ENCODE data around the gene MLLT10.

MLLT10 gene

DNA sequence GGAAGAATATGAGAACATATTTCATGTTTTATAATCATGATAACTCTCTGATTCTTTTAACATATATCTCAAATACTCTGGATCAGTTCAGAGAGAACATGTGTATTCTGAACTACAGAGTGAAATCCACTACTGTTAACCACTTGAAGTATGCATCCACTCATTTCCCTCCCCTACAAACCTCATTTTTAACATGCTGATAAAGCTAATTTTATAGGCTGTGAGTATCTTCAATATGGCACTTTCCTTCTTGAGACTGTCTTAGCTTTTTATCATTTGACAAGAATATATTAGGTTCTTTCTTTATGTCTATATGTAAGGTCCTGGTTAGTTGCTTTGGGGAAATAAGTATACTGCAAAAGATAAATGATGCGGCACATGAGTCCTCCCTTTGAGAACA lies 154.8 kb downstream of the MLLT10 start:
- Histone ChIP-seq H3K36me3 (ENCODE audit: control insufficient read depth in 1 of 2, insufficient read depth in 2 of 2, low read depth in 1 of 2, low read length in 2 of 2) (peaks cover 2 to 52% of the 10 kb centered on the region in 2 experiments), H2BK12ac (ENCODE audit: low read length in 2 of 2) (no peak overlapping the region), H3K4me2 (ENCODE audit: low read length, poor library complexity, severe bottlenecking) (no peak overlapping the region), H3K18ac (ENCODE audit: low read depth in 1 of 2, low read length in 2 of 2) (no peak overlapping the region), H3K27me3 (ENCODE audit: control insufficient read depth in 1 of 2, insufficient read depth in 1 of 2, low read length in 2 of 2) (no peaks in the 10 kb centered on the region), H3K4me1 (ENCODE audit: control insufficient read depth, insufficient read depth, low read depth, low read length) (no peaks in the 10 kb centered on the region), H2BK5ac (ENCODE audit: low read depth, low read length, poor library complexity, severe bottlenecking) (no peak overlapping the region), H2AK5ac (ENCODE audit: low read length, severe bottlenecking) (no peak overlapping the region), H4K91ac (ENCODE audit: low read length) (no peak overlapping the region), H3K4me3 (ENCODE audit: insufficient read depth in 1 of 2, low read depth in 1 of 2, low read length in 2 of 2) (no peak overlapping the region), H3K4ac (ENCODE audit: low read depth in 1 of 2, low read length in 2 of 2) (no peak overlapping the region), H3K27ac (ENCODE audit: low read length, poor library complexity, severe bottlenecking) (no peak overlapping the region), H2BK120ac (ENCODE audit: low read depth, low read length) (no peak overlapping the region), H2BK15ac (ENCODE audit: low read depth, poor library complexity, severe bottlenecking) (no peak overlapping the region), H3K9ac (ENCODE audit: low read length) (no peak overlapping the region), H3K79me1 (replicated peaks; ENCODE audit: low read length, poor library complexity, severe bottlenecking) (peaks cover 5% of the 10 kb centered on the region), H4K8ac (ENCODE audit: low read length) (no peak overlapping the region), H3K14ac (ENCODE audit: low read length in 2 of 2) (no peak overlapping the region), H3K9me3 (ENCODE audit: control insufficient read depth, low read length) (no peaks in the 10 kb centered on the region), H2AFZ (ENCODE audit: low read depth, low read length) (no peak overlapping the region), H3K23ac (ENCODE audit: low read length in 2 of 2) (no peak overlapping the region)
- WGBS = no CpG with 5 or more reads among the region's 1 CpG
- DNase-seq = no peak

DNA sequence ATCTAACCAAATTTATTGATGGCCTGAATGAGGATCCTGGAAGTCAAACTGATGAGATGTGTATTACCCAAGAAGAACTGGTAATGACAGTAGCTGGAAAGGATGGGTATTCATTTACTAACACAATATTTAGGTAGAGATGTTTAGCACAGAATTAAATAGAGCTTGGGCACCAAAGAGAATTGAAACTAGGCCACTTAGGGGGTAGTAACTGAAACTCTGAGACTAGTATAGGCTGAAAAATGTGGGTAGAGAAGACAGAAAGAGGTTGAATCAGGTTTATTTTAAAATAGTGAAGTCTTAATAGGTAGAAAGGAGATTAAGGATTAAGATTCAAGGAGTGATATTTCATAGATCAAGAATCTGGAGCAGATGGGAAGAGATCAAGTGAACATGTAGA lies 155.8 kb downstream of the MLLT10 start:
- Histone ChIP-seq H3K4me2 (ENCODE audit: low read length, poor library complexity, severe bottlenecking) (no peak overlapping the region), H4K91ac (ENCODE audit: low read length) (no peak overlapping the region), H2BK5ac (ENCODE audit: low read depth, low read length, poor library complexity, severe bottlenecking) (no peak overlapping the region), H3K36me3 (ENCODE audit: control insufficient read depth in 1 of 2, insufficient read depth in 2 of 2, low read depth in 1 of 2, low read length in 2 of 2) (peaks cover 2 to 51% of the 10 kb centered on the region in 2 experiments), H3K23ac (ENCODE audit: low read length in 2 of 2) (no peak overlapping the region), H2BK12ac (ENCODE audit: low read length in 2 of 2) (no peak overlapping the region), H3K27ac (ENCODE audit: low read length, poor library complexity, severe bottlenecking) (no peak overlapping the region), H4K8ac (ENCODE audit: low read length) (no peak overlapping the region), H3K4me3 (ENCODE audit: insufficient read depth in 1 of 2, low read depth in 1 of 2, low read length in 2 of 2) (no peak overlapping the region), H3K9me3 (ENCODE audit: control insufficient read depth, low read length) (no peaks in the 10 kb centered on the region), H2BK15ac (ENCODE audit: low read depth, poor library complexity, severe bottlenecking) (no peak overlapping the region), H2BK120ac (ENCODE audit: low read depth, low read length) (no peak overlapping the region), H3K79me1 (replicated peaks; ENCODE audit: low read length, poor library complexity, severe bottlenecking) (peaks cover 5% of the 10 kb centered on the region), H3K9ac (ENCODE audit: low read length) (no peak overlapping the region), H3K4me1 (ENCODE audit: control insufficient read depth, insufficient read depth, low read depth, low read length) (peaks cover 2% of the 10 kb centered on the region), H3K14ac (ENCODE audit: low read length in 2 of 2) (no peak overlapping the region), H3K18ac (ENCODE audit: low read depth in 1 of 2, low read length in 2 of 2) (no peak overlapping the region), H3K4ac (ENCODE audit: low read depth in 1 of 2, low read length in 2 of 2) (no peak overlapping the region), H2AFZ (ENCODE audit: low read depth, low read length) (no peak overlapping the region), H2AK5ac (ENCODE audit: low read length, severe bottlenecking) (no peak overlapping the region), H3K27me3 (ENCODE audit: control insufficient read depth in 1 of 2, insufficient read depth in 1 of 2, low read length in 2 of 2) (no peaks in the 10 kb centered on the region)
- no peak for DNase-seq

DNA sequence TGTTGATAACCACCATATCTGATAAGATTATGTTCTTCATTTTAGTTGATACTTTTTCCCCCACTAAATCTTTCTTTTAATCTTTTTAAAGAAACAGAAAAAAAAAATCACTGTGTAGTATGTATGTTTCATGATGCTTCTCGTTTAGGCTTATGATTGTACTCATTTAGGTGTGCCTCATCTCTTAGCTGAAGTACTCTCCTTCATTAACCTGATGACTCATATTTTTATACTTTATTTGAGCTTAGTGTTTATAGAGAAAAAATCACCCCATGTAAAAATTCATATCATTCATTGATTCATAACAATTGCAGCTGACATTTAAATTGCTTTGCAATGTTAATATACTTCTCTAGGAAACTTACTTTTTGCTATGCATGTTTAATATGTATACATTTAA lies 158.9 kb downstream of the MLLT10 start:
- no peak overlapping the region for H3K4me2 ChIP-seq (ENCODE audit: low read length, poor library complexity, severe bottlenecking)
- no peak overlapping the region for H4K8ac ChIP-seq (ENCODE audit: low read length)
- no peak overlapping the region for H3K9ac ChIP-seq (ENCODE audit: low read length)
- H3K9me3 ChIP-seq (ENCODE audit: control insufficient read depth, low read length) = peaks cover 2% of the 10 kb centered on the region
- H2BK120ac ChIP-seq (ENCODE audit: low read depth, low read length) = no peak overlapping the region
- H2BK5ac ChIP-seq (ENCODE audit: low read depth, low read length, poor library complexity, severe bottlenecking) = no peak overlapping the region
- no peaks in the 10 kb centered on the region for H3K27me3 ChIP-seq (ENCODE audit: control insufficient read depth in 1 of 2, insufficient read depth in 1 of 2, low read length in 2 of 2)
- no peak overlapping the region for H3K23ac ChIP-seq (ENCODE audit: low read length in 2 of 2)
- peaks cover 2% of the 10 kb centered on the region for H3K4me1 ChIP-seq (ENCODE audit: control insufficient read depth, insufficient read depth, low read depth, low read length)
- no peak overlapping the region for H3K4ac ChIP-seq (ENCODE audit: low read depth in 1 of 2, low read length in 2 of 2)
- WGBS = no CpG with 5 or more reads among the region's 1 CpG
- no peak overlapping the region for H3K4me3 ChIP-seq (ENCODE audit: insufficient read depth in 1 of 2, low read depth in 1 of 2, low read length in 2 of 2)
- H4K91ac ChIP-seq (ENCODE audit: low read length) = no peak overlapping the region
- no peak overlapping the region for H2BK12ac ChIP-seq (ENCODE audit: low read length in 2 of 2)
- H3K18ac ChIP-seq (ENCODE audit: low read depth in 1 of 2, low read length in 2 of 2) = no peak overlapping the region
- H3K36me3 ChIP-seq (ENCODE audit: control insufficient read depth in 1 of 2, insufficient read depth in 2 of 2, low read depth in 1 of 2, low read length in 2 of 2) = peaks cover 2 to 56% of the 10 kb centered on the region in 2 experiments
- no peak overlapping the region for H2BK15ac ChIP-seq (ENCODE audit: low read depth, poor library complexity, severe bottlenecking)
- no peak overlapping the region for H3K27ac ChIP-seq (ENCODE audit: low read length, poor library complexity, severe bottlenecking)
- no peak overlapping the region for H2AFZ ChIP-seq (ENCODE audit: low read depth, low read length)
- DNase-seq = no peak
- peaks cover 7% of the 10 kb centered on the region for H3K79me1 ChIP-seq (replicated peaks; ENCODE audit: low read length, poor library complexity, severe bottlenecking)
- H2AK5ac ChIP-seq (ENCODE audit: low read length, severe bottlenecking) = no peak overlapping the region
- no peak overlapping the region for H3K14ac ChIP-seq (ENCODE audit: low read length in 2 of 2)

DNA sequence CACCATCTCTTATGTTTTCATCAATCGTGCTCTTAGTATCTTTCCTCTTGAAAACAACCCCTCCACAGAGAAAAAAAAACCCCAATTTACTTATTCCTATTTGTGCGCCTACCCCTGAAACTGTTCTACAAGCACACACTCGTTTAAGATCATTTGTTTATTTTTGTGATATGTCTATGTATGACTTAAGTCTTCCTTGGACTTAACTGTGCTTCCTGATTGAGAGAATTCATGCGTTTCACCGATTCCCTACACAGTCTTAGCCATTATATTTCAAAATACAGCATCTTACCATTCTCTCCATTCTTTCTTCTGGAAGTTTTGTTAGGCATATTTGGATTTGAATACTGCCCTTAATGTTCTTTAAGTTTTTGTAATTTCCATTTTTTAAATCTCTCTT lies 159.4 kb downstream of the MLLT10 start:
- peaks cover 7% of the 10 kb centered on the region for H3K9me3 ChIP-seq (ENCODE audit: control insufficient read depth, low read length)
- no peak overlapping the region for H2BK120ac ChIP-seq (ENCODE audit: low read depth, low read length)
- H2BK15ac ChIP-seq (ENCODE audit: low read depth, poor library complexity, severe bottlenecking) = no peak overlapping the region
- no peak overlapping the region for H3K18ac ChIP-seq (ENCODE audit: low read depth in 1 of 2, low read length in 2 of 2)
- no peak overlapping the region for H2AK5ac ChIP-seq (ENCODE audit: low read length, severe bottlenecking)
- H4K91ac ChIP-seq (ENCODE audit: low read length) = no peak overlapping the region
- no peak for DNase-seq
- H3K9ac ChIP-seq (ENCODE audit: low read length) = no peak overlapping the region
- H3K23ac ChIP-seq (ENCODE audit: low read length in 2 of 2) = no peak overlapping the region
- H2AFZ ChIP-seq (ENCODE audit: low read depth, low read length) = no peak overlapping the region
- 92% methylated on average over 1 of the region's 5 CpGs for WGBS
- no peak overlapping the region for H3K27ac ChIP-seq (ENCODE audit: low read length, poor library complexity, severe bottlenecking)
- no peaks in the 10 kb centered on the region for H3K27me3 ChIP-seq (ENCODE audit: control insufficient read depth in 1 of 2, insufficient read depth in 1 of 2, low read length in 2 of 2)
- peaks cover 2% of the 10 kb centered on the region for H3K4me1 ChIP-seq (ENCODE audit: control insufficient read depth, insufficient read depth, low read depth, low read length)
- no peak overlapping the region for H3K4me3 ChIP-seq (ENCODE audit: insufficient read depth in 1 of 2, low read depth in 1 of 2, low read length in 2 of 2)
- no peak overlapping the region for H4K8ac ChIP-seq (ENCODE audit: low read length)
- H3K4ac ChIP-seq (ENCODE audit: low read depth in 1 of 2, low read length in 2 of 2) = no peak overlapping the region
- no peak overlapping the region for H2BK5ac ChIP-seq (ENCODE audit: low read depth, low read length, poor library complexity, severe bottlenecking)
- H3K79me1 ChIP-seq (replicated peaks; ENCODE audit: low read length, poor library complexity, severe bottlenecking) = peaks cover 7% of the 10 kb centered on the region
- no peak overlapping the region for H3K14ac ChIP-seq (ENCODE audit: low read length in 2 of 2)
- peaks cover 2 to 56% of the 10 kb centered on the region in 2 experiments for H3K36me3 ChIP-seq (ENCODE audit: control insufficient read depth in 1 of 2, insufficient read depth in 2 of 2, low read depth in 1 of 2, low read length in 2 of 2)
- H3K4me2 ChIP-seq (ENCODE audit: low read length, poor library complexity, severe bottlenecking) = no peak overlapping the region
- no peak overlapping the region for H2BK12ac ChIP-seq (ENCODE audit: low read length in 2 of 2)
